ENCODE results near the gene SLC27A5. TPM values are rescaled to one million over a fixed set of nuclear protein-coding genes. Genes with fewer than 3 reads are reported as not detected.

The SLC27A5 gene
- total RNA-seq, 2 experiments from 2014 or later, result 21.7 to 26.6 TPM

- intact Hi-C loops (cut with micrococcal nuclease), result no loop called here
- H3K36me3 Mint-ChIP-seq (ENCODE audit: low read depth), result peaks cover 13% of the 10 kb centered on the region
- no peaks in the 10 kb centered on the region for H3K9me3 Mint-ChIP-seq
- TF ChIP-seq CTCF (IDR thresholded peaks at IDR 0.05), result no peak
- CTCF ChIA-PET, result interaction anchor here (0.8 kb wide), 1 partner anchor 47 kb away, joined by 3 read pairs; no protein-coding TSS in a partner anchor
- peaks cover 25% of the 10 kb centered on the region for H3K4me1 Mint-ChIP-seq (ENCODE audit: low read depth)
- H3K4me3 Mint-ChIP-seq, result peak overlapping the region; percentile 90
- POLR2A ChIA-PET, result interaction anchor here (1.8 kb wide), 1 partner anchor 9 kb away, joined by 6 read pairs; no protein-coding TSS in a partner anchor
- DNase-seq (no peak), ATAC-seq (peak; percentile 5)
- no peak overlapping the region for H3K27ac Mint-ChIP-seq
- H3K27me3 Mint-ChIP-seq, result peaks cover 3% of the 10 kb centered on the region
Observed at GRCh38 chr19:58466089-58466759, 45.6 kb downstream of the SLC27A5 start.

- ATAC-seq, result no peak
- POLR2A ChIA-PET, result interaction anchor here (0.5 to 1.4 kb wide), 3 partner anchors 9 to 112 kb away, joined by 3 read pairs; partner anchors contain the start of gene TRIM28
- H3K27ac Mint-ChIP-seq, result no peak overlapping the region
- no peak for TF ChIP-seq CTCF (IDR thresholded peaks at IDR 0.05)
- CTCF ChIA-PET, result interaction anchor here (2.9 kb wide), 1 partner anchor 60 kb away, joined by 9 read pairs; the partner anchor contains the start of gene ZBTB45
- H3K9me3 Mint-ChIP-seq, result no peaks in the 10 kb centered on the region
- no peak overlapping the region for H3K4me3 Mint-ChIP-seq
- no peaks in the 10 kb centered on the region for H3K4me1 Mint-ChIP-seq (ENCODE audit: low read depth)
- intact Hi-C loops (cut with micrococcal nuclease), result no loop called here
- H3K36me3 Mint-ChIP-seq (ENCODE audit: low read depth), result peaks cover 9% of the 10 kb centered on the region
- no peaks in the 10 kb centered on the region for H3K27me3 Mint-ChIP-seq
- no peak for DNase-seq
Observed at GRCh38 chr19:58460039-58460438, 51.8 kb downstream of the SLC27A5 start.

GRCh38 chr19:58456111-58456510, 55.7 kb downstream of the SLC27A5 start:
- Mint-ChIP-seq H3K36me3 (ENCODE audit: low read depth) (peaks cover 20% of the 10 kb centered on the region), H3K9me3 (no peaks in the 10 kb centered on the region), H3K4me1 (ENCODE audit: low read depth) (peaks cover 13% of the 10 kb centered on the region), H3K27me3 (no peaks in the 10 kb centered on the region), H3K27ac (no peak overlapping the region), H3K4me3 (no peak overlapping the region)
- ChIA-PET POLR2A (no interaction called here), CTCF (no interaction called here)
- no peak for ATAC-seq
- no peak for TF ChIP-seq CTCF (IDR thresholded peaks at IDR 0.05)
- DNase-seq, result no peak
- intact Hi-C loops (cut with micrococcal nuclease), result no loop called here

GRCh38 chr19:58455306-58455705, 56.5 kb downstream of the SLC27A5 start:
- Mint-ChIP-seq H3K27ac (no peak overlapping the region), H3K27me3 (peaks cover 3% of the 10 kb centered on the region), H3K4me3 (no peak overlapping the region), H3K9me3 (no peaks in the 10 kb centered on the region), H3K36me3 (ENCODE audit: low read depth) (peaks cover 20% of the 10 kb centered on the region), H3K4me1 (ENCODE audit: low read depth) (peaks cover 18% of the 10 kb centered on the region)
- ChIA-PET POLR2A (no interaction called here), CTCF (no interaction called here)
- intact Hi-C loops (cut with micrococcal nuclease), result no loop called here
- ATAC-seq, result no peak
- DNase-seq, result no peak
- TF ChIP-seq CTCF (IDR thresholded peaks at IDR 0.05), result no peak

- Mint-ChIP-seq H3K36me3 (ENCODE audit: low read depth) (peaks cover 23% of the 10 kb centered on the region), H3K4me1 (ENCODE audit: low read depth) (peaks cover 26% of the 10 kb centered on the region), H3K27me3 (peaks cover 3% of the 10 kb centered on the region), H3K9me3 (peaks cover 9% of the 10 kb centered on the region), H3K4me3 (no peak overlapping the region), H3K27ac (no peak overlapping the region)
- no peak for TF ChIP-seq CTCF (IDR thresholded peaks at IDR 0.05)
- no peak for DNase-seq
- ATAC-seq, result no peak
- intact Hi-C loops (cut with micrococcal nuclease), result no loop called here
- ChIA-PET CTCF (no interaction called here), POLR2A (no interaction called here)
Observed at GRCh38 chr19:58453743-58454142, 58.0 kb downstream of the SLC27A5 start.

All from activated CD8-positive, alpha-beta T cell treated with anti-CD3 and anti-CD28 coated beads for 36 hours (primary cell).